SK-N-MC (cell line): Measurements from ENCODE around the gene LRRC4B.
"Not testable (repeated sequence)": the region's sequence is repeated elsewhere in the genome, so short reads cannot be mapped to it uniquely, and the experiment has no call there.

ENCODE experiments used
- DNase-seq: peaks from one replicate; pipeline ENCODE4 v3.0.0-alpha.2; 2011; ENCODE audit warnings: low read depth, low spot score
- H3K27ac ChIP-seq: fragments of 200-600 bp; sonication (generic); 2 replicates; pipeline ENCODE4 v1.5.1; 2016; ENCODE audit warnings: mixed run types
- H3K36me3 ChIP-seq: fragments of 200-600 bp; sonication (generic); 2 replicates; pipeline ENCODE4 v1.6.1; 2017; ENCODE audit warnings: antibody characterized with exemption, low read length, mixed read lengths; ENCODE audit not compliant: insufficient read depth
- H3K4me3 ChIP-seq: fragments of 200-600 bp; sonication (generic); 2 replicates; pipeline ENCODE4 v1.5.1; 2016
- H3K9ac ChIP-seq: fragments of 200-600 bp; sonication (generic); 2 replicates; pipeline ENCODE4 v1.8.0; 2017; ENCODE audit warnings: mixed run types, mixed read lengths; ENCODE audit not compliant: insufficient read length
- H3K9me3 ChIP-seq: fragments of 200-600 bp; sonication (generic); 2 replicates; pipeline ENCODE4 v1.6.1; 2017; ENCODE audit warnings: low read depth, mild to moderate bottlenecking, antibody characterized with exemption, low read length, moderate library complexity, mixed read lengths
- EZH2 ChIP-seq: fragments of 200-600 bp; sonication (generic); IDR thresholded peaks from one replicate; pipeline ENCODE4 v1.6.1; 2017; ENCODE audit warnings: antibody characterized with exemption
- FOXP2 ChIP-seq: optimal IDR thresholded peaks from 2 replicates; pipeline ENCODE3; 2011; ENCODE audit warnings: mild to moderate bottlenecking, moderate library complexity; ENCODE audit not compliant: insufficient read depth; ENCODE audit errors: extremely low read length, control extremely low read depth
- POLR2AphosphoS5 ChIP-seq: IDR thresholded peaks from 2 replicates; pipeline ENCODE4 v1.6.1; 2012; ENCODE audit warnings: mild to moderate bottlenecking, low read depth, low read length, borderline replicate concordance

LRRC4B gene

DNA sequence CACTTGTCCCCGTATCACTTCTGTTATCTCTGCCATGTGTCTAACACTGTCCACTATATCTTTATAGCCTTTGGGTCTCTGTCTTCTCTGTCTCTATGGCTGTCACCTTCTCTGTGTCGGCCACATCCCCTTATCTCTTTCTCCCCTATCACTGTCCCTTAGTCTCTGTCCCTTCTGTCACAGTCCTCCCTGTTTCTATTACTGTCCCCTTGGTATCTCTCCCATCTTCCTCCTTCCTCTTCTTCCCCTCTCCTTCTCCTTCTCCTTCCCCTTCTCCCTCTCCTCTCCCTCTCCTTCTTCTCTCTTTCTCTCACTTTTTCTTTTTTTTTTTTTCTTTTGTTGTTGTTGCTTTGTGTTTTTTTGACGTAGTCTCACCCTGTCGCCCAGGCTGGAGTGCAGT is 34.7 kb upstream of the LRRC4B start:
- no peak overlapping the region for H3K4me3 ChIP-seq
- H3K9ac ChIP-seq = no peak overlapping the region
- H3K27ac ChIP-seq = no peak overlapping the region
- DNase-seq = no peak
- TF ChIP-seq POLR2AphosphoS5 = no peak
- TF ChIP-seq EZH2 = no peak
- no peak for TF ChIP-seq FOXP2
- H3K9me3 ChIP-seq = no peaks in the 10 kb centered on the region
- no peaks in the 10 kb centered on the region for H3K36me3 ChIP-seq

DNA sequence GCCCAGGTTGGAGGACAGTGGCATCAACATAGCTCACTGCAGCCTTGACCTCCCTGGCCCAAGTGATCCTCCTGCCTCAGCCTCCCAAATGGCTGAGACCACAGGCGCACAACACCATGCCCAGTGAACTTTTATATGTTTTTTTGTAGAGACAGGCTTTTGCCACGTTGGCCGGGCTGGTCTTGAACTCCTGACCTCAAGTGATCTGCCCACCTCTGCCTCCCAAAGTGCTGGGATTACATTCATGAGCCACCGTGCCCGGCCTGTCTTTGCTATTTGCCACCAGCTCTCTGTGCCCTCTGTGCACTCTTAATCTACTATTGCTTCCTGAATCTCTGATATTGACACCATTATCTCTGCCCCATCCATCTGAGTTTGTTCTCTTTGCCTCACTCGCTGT is 34.3 kb upstream of the LRRC4B start:
- no peaks in the 10 kb centered on the region for H3K9me3 ChIP-seq
- no peak overlapping the region for H3K27ac ChIP-seq
- TF ChIP-seq FOXP2 (no peak), POLR2AphosphoS5 (no peak), EZH2 (no peak)
- H3K9ac ChIP-seq = no peak overlapping the region
- no peak overlapping the region for H3K4me3 ChIP-seq
- DNase-seq = no peak
- H3K36me3 ChIP-seq = no peaks in the 10 kb centered on the region

DNA sequence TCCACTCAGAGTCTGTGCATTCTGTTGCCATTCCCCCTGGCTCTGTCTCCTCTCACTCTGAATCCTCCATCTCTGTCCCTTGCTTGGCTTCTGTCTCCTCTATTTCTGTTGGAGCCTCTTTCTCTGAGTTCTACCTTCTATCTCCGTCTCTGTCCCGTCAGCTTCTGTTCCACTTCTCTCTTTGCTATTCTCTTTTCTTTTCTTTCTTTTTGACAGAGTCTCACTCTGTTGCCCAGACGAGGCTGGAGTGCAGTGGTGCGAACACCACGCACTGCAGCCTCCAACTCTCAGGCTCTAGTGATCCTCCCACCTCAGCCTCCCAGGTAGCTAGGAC is 33.8 kb upstream of the LRRC4B start:
- TF ChIP-seq EZH2 = no peak
- no peak for TF ChIP-seq POLR2AphosphoS5
- no peak for TF ChIP-seq FOXP2
- H3K9me3 ChIP-seq = no peaks in the 10 kb centered on the region
- no peak overlapping the region for H3K9ac ChIP-seq
- H3K36me3 ChIP-seq = no peaks in the 10 kb centered on the region
- H3K4me3 ChIP-seq = no peak overlapping the region
- H3K27ac ChIP-seq = no peak overlapping the region
- DNase-seq = no peak

DNA sequence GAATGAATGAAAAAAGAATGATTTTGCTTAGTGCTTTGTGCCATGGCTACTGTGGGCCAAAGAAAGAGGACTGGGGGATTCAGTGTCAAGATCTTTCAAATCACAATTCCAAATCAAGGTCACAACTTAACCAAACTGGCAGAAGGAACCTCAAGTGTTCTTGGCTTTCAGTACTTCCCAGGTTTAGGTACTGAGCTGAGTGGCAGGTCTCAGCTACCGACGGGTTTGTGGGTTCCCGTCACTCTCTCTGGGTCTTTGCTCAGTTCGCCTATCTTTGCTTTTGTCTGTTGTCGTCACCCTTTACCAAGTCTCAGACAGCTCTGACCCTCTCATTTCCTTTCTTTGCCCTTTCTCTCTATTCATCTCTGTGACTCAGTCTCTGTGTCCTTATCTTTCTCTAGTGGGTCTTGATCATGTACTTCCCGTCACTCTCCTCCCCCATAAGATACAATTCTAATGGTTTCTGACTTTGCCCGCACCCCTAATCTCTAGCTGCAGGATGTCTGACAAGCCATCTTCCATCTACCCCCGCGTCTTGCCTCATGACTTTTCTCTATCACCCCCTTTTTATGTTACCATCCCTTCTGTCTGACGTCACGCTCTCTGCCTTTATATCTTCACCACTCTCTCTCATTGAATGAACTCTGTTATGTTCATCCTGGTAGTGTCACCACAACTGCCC is 33.3 kb upstream of the LRRC4B start:
- no peak for TF ChIP-seq FOXP2
- no peak for TF ChIP-seq EZH2
- H3K36me3 ChIP-seq = no peaks in the 10 kb centered on the region
- no peak for DNase-seq
- no peaks in the 10 kb centered on the region for H3K9me3 ChIP-seq
- no peak overlapping the region for H3K9ac ChIP-seq
- no peak overlapping the region for H3K4me3 ChIP-seq
- no peak overlapping the region for H3K27ac ChIP-seq

DNA sequence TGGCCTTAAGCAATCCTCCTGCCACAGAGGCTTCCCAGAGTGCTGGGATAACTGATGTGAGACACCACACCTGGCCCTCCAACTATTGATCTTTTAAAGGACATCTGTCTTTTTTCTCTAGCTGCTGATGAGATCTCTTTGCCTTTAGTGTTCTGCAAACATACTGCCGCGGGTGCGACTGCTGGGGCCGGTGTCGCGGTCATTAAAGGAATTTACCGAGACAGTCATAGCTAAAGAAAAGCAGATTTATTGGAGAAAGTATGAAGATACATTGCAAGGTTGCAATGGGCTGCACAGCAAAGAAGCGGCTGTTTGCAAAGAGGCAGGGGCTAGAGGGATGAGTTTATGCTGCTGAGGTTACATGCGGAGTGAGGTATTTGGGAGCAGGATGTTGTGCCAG is 31.2 kb upstream of the LRRC4B start:
- no peak overlapping the region for H3K4me3 ChIP-seq
- H3K9ac ChIP-seq = no peak overlapping the region
- H3K36me3 ChIP-seq = no peaks in the 10 kb centered on the region
- no peak for TF ChIP-seq POLR2AphosphoS5
- H3K9me3 ChIP-seq = no peaks in the 10 kb centered on the region
- DNase-seq = no peak
- H3K27ac ChIP-seq = no peak overlapping the region

DNA sequence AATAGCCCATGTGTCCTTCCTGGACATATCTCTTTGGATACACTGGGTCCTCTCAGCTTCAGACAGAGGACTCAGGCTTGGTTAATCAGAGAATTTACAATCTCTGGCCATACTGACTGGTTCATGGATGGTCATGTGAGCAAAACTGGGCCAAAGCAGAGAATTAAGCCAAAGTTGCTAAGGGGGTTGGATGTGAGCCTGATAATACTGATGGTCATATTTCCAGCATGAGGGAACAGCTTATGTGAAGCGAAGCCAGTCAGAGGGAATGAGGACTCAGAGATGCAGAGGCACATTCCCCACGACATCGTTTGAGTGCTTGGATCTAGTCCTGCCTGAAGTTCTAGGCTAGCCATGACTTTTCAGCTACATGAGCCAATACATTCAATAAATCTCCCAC is 22.0 kb upstream of the LRRC4B start:
- Histone ChIP-seq H3K9me3 (no peaks in the 10 kb centered on the region), H3K27ac (no peak overlapping the region), H3K36me3 (no peaks in the 10 kb centered on the region), H3K4me3 (no peak overlapping the region), H3K9ac (no peak overlapping the region)
- TF ChIP-seq FOXP2 (no peak), POLR2AphosphoS5 (no peak), EZH2 (no peak)
- DNase-seq = no peak

DNA sequence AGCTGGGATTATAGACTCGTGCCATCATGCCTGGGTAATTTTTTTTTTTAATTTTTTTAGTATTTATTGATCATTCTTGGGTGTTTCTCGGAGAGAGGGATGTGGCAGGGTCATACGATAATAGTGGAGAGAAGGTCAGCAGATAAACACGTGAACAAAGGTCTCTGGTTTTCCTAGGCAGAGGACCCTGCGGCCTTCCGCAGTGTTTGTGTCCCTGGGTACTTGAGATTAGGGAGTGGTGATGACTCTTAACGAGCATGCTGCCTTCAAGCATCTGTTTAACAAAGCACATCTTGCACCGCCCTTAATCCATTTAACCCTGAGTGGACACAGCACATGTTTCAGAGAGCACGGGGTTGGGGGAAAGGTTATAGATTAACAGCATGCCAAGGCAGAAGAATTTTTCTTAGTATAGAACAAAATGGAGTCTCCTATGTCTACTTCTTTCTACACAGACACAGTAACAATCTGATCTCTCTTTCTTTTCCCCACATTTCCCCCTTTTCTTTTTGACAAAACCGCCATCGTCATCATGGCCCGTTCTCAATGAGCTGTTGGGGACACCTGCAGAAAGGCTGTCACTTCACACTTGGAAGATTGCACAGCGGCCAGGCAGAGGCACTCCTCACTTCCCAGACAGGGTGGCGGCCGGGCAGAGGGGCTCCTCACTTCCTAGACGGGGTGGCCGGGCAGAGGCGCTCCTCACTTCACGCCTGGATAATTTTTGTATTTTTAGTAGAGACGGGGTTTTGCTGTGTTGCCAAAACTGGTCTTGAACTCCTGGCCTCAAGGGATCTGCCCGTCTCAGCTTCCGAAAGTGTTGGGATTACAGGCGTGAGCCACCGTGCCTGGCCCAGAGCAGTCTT is 13.8 kb upstream of the LRRC4B start:
- H3K36me3 ChIP-seq, H3K9me3 ChIP-seq, H3K4me3 ChIP-seq, H3K27ac ChIP-seq, H3K9ac ChIP-seq, DNase-seq: not testable (repeated sequence)

DNA sequence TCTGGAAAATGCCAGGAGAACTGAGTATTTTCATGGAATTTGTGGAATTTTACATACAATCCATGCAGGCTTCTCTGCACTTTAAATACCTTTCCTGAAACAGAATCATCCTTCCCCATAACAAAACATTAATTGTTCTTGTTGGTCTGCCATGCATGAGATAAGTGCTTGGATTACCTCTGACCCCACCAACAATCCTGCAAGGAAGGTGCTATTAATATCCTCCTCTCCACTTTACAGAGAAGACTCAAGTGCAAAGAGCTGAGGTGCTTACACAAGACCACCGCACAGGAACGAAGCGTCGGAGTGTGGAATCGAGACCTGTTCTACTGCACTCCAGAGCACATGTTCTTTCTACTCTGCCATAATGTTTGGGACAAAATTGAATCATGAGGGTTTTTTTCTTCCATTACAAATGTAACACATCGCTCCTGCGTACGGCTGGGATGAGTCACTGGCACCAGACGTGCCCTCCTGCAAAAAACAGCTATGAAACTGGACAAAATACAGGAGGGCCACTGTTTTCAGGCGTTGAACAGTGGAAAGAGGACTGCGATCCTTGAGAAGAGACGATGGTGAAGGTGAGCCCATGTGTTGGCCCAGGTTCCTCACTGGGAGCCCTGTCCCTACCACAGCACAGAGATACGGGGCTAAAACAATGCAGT is 12.9 kb upstream of the LRRC4B start:
- no peak for TF ChIP-seq EZH2
- no peak for TF ChIP-seq POLR2AphosphoS5
- TF ChIP-seq FOXP2 = no peak
- Histone ChIP-seq H3K4me3 (no peak overlapping the region), H3K36me3 (no peaks in the 10 kb centered on the region), H3K9me3 (no peaks in the 10 kb centered on the region), H3K9ac (no peak overlapping the region), H3K27ac (no peak overlapping the region)
- DNase-seq = no peak
